ENCODE data around the gene TJAP1. TPM values are rescaled to one million over a fixed set of nuclear protein-coding genes. Genes with fewer than 3 reads are reported as not detected.

The TJAP1 gene
- total and polyA plus RNA-seq, 2 donors (not counting 1 experiment from before 2014, with no cell fraction given): 8.9 to 18.9 TPM

DNA sequence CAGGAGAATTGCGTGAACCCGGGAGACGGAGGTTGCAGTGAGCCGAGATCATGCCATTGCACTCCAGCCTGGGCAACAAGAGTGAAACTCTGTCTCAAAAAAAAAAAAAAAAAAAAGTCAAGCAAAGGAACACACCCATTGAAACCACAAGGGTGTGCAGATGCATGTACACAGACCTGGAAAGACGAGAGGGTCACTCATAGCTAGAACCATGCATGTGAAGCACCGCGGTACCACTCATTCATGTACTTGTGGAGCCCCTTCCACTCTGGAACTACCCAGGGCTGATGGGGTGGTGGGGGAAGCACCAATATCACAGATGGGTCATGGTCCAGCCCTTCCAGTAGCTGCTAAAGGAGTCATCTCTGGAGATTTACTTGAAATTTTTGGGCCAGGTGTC, 7.4 kb upstream of the TJAP1 start:
- TF ChIP-seq, protein P1, sequence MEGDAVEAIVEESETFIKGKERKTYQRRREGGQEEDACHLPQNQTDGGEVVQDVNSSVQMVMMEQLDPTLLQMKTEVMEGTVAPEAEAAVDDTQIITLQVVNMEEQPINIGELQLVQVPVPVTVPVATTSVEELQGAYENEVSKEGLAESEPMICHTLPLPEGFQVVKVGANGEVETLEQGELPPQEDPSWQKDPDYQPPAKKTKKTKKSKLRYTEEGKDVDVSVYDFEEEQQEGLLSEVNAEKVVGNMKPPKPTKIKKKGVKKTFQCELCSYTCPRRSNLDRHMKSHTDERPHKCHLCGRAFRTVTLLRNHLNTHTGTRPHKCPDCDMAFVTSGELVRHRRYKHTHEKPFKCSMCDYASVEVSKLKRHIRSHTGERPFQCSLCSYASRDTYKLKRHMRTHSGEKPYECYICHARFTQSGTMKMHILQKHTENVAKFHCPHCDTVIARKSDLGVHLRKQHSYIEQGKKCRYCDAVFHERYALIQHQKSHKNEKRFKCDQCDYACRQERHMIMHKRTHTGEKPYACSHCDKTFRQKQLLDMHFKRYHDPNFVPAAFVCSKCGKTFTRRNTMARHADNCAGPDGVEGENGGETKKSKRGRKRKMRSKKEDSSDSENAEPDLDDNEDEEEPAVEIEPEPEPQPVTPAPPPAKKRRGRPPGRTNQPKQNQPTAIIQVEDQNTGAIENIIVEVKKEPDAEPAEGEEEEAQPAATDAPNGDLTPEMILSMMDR (conservative IDR thresholded peaks at IDR 0.05 in 1 of 2, IDR thresholded peaks at IDR 0.05 in 1 of 2; ENCODE audit: low read depth in 1 of 2, low read length in 2 of 2): no peak
- TF ChIP-seq EZH2 (IDR thresholded peaks at IDR 0.05; ENCODE audit: low read length, missing control alignments): no peak
- H3K4me1 ChIP-seq (ENCODE audit: control insufficient read depth, extremely low read depth, insufficient read depth, low read length): no peaks in the 10 kb centered on the region
- H3K9ac ChIP-seq (ENCODE audit: insufficient read depth, low read length): no peak overlapping the region
- no peaks in the 10 kb centered on the region for H3K36me3 ChIP-seq (ENCODE audit: control insufficient read depth, insufficient read depth, low read length)
- H3K79me2 ChIP-seq (ENCODE audit: control insufficient read depth, insufficient read depth, low read length): no peaks in the 10 kb centered on the region
- H2AFZ ChIP-seq (ENCODE audit: low read length): no peak overlapping the region
- no peak overlapping the region for H3K4me2 ChIP-seq (ENCODE audit: extremely low read depth, insufficient read depth, low read length)
- H3K4me3 ChIP-seq (replicated peaks in 1 of 4; ENCODE audit: control extremely low read depth in 1 of 4, insufficient read depth in 1 of 4, low read depth in 3 of 4, low read length in 4 of 4): no peak overlapping the region
- peaks cover 9% of the 10 kb centered on the region for H3K27me3 ChIP-seq (ENCODE audit: control insufficient read depth, insufficient read depth, low read length)
- H3K9me3 ChIP-seq (ENCODE audit: control insufficient read depth, insufficient read depth, low read depth, low read length): no peaks in the 10 kb centered on the region
- DNase-seq (ENCODE audit: low read depth in 2 of 2): no peak
- H3K27ac ChIP-seq (ENCODE audit: insufficient read depth, low read length): no peak overlapping the region
- H4K20me1 ChIP-seq (ENCODE audit: control insufficient read depth, extremely low read depth, insufficient read depth, low read length): no peaks in the 10 kb centered on the region

DNA sequence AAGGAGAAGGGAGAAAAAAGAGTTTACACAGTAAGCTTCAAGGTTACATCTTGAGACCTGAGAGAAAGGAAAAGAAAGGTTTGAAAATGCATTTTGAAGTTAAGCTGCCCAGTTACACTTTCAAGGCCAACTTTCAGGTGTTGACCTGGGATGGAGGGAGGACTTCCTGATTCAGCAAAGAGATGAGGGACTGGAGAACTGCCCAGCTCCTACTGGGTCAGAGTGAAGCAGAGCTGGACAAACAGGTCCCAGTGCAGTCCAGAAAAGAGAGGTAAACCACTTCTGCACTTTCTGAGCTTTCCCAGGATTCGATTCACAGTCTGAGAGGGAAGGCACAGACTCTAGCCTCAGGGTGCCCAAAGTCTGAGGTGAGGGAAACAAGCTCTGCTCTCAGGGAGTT, 6.0 kb upstream of the TJAP1 start:
- Histone ChIP-seq H3K4me1 (ENCODE audit: control insufficient read depth, extremely low read depth, insufficient read depth, low read length) (no peaks in the 10 kb centered on the region), H4K20me1 (ENCODE audit: control insufficient read depth, extremely low read depth, insufficient read depth, low read length) (no peaks in the 10 kb centered on the region), H3K27ac (ENCODE audit: insufficient read depth, low read length) (no peak overlapping the region), H3K27me3 (ENCODE audit: control insufficient read depth, insufficient read depth, low read length) (peaks cover 9% of the 10 kb centered on the region), H3K9ac (ENCODE audit: insufficient read depth, low read length) (no peak overlapping the region), H3K9me3 (ENCODE audit: control insufficient read depth, insufficient read depth, low read depth, low read length) (no peaks in the 10 kb centered on the region), H2AFZ (ENCODE audit: low read length) (no peak overlapping the region), H3K79me2 (ENCODE audit: control insufficient read depth, insufficient read depth, low read length) (no peaks in the 10 kb centered on the region), H3K36me3 (ENCODE audit: control insufficient read depth, insufficient read depth, low read length) (no peaks in the 10 kb centered on the region), H3K4me3 (replicated peaks in 1 of 4; ENCODE audit: control extremely low read depth in 1 of 4, insufficient read depth in 1 of 4, low read depth in 3 of 4, low read length in 4 of 4) (no peak overlapping the region), H3K4me2 (ENCODE audit: extremely low read depth, insufficient read depth, low read length) (no peak overlapping the region)
- TF ChIP-seq EZH2 (IDR thresholded peaks at IDR 0.05; ENCODE audit: low read length, missing control alignments): no peak
- TF ChIP-seq, protein P1 (conservative IDR thresholded peaks at IDR 0.05 in 1 of 2, IDR thresholded peaks at IDR 0.05 in 1 of 2; ENCODE audit: low read depth in 1 of 2, low read length in 2 of 2): no peak
- DNase-seq (ENCODE audit: low read depth in 2 of 2): no peak

DNA sequence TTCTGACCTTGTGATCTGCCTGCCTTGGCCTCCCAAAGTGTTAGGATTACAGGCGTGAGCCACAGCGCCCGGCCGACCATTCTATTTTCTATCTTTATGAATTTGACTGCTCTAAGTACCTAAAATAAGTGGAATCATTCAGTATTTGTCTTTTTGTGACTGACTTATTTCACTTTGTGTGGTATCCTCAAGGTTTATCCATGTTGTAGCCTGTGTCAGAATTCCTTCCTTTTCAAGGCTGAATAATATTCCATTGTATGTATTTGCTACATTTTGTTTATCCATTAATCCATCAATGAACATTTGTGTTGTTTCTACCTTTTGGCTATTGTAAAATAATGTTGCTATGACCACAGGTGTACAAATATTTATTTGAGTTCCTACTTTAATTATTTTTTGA, 4.9 kb upstream of the TJAP1 start:
- no peak for TF ChIP-seq EZH2 (IDR thresholded peaks at IDR 0.05; ENCODE audit: low read length, missing control alignments)
- TF ChIP-seq, protein P1 (conservative IDR thresholded peaks at IDR 0.05 in 1 of 2, IDR thresholded peaks at IDR 0.05 in 1 of 2; ENCODE audit: low read depth in 1 of 2, low read length in 2 of 2): no peak
- H3K79me2 ChIP-seq (ENCODE audit: control insufficient read depth, insufficient read depth, low read length): no peaks in the 10 kb centered on the region
- H2AFZ ChIP-seq (ENCODE audit: low read length): no peak overlapping the region
- H3K36me3 ChIP-seq (ENCODE audit: control insufficient read depth, insufficient read depth, low read length): no peaks in the 10 kb centered on the region
- H3K4me2 ChIP-seq (ENCODE audit: extremely low read depth, insufficient read depth, low read length): no peak overlapping the region
- H3K9me3 ChIP-seq (ENCODE audit: control insufficient read depth, insufficient read depth, low read depth, low read length): no peaks in the 10 kb centered on the region
- H3K27me3 ChIP-seq (ENCODE audit: control insufficient read depth, insufficient read depth, low read length): peaks cover 5% of the 10 kb centered on the region
- no peak for DNase-seq (ENCODE audit: low read depth in 2 of 2)
- H3K4me1 ChIP-seq (ENCODE audit: control insufficient read depth, extremely low read depth, insufficient read depth, low read length): peaks cover 2% of the 10 kb centered on the region
- H3K4me3 ChIP-seq (replicated peaks in 1 of 4; ENCODE audit: control extremely low read depth in 1 of 4, insufficient read depth in 1 of 4, low read depth in 3 of 4, low read length in 4 of 4): no peak overlapping the region
- H3K27ac ChIP-seq (ENCODE audit: insufficient read depth, low read length): no peak overlapping the region
- no peaks in the 10 kb centered on the region for H4K20me1 ChIP-seq (ENCODE audit: control insufficient read depth, extremely low read depth, insufficient read depth, low read length)
- no peak overlapping the region for H3K9ac ChIP-seq (ENCODE audit: insufficient read depth, low read length)

Measured in fibroblast of lung (primary cell).